Spleen (tissue), 11 donors: ENCODE measurements around the gene MMRN2. TPM values are rescaled to one million over a fixed set of nuclear protein-coding genes. Genes with fewer than 3 reads are reported as not detected.
A peak's percentile ranks its signal among the peaks of the same experiment; 100 is the strongest.

Source experiments
- DNase-seq: peaks from one replicate; pipeline ENCODE4 v3.0.0-alpha.2; 2020
- H3K27ac ChIP-seq, 8 donors: fragments of 200-600 bp; sonication (generic) in 7 of 8; 1 replicate in 4 of 8; 2 replicates in 4 of 8; pipeline versions ENCODE4 v1.5.0 to v1.8.0; 2016 to 2021; ENCODE audit warnings: inconsistent platforms in 4 of 8, mild to moderate bottlenecking in 4 of 8, moderate library complexity in 1 of 8
- H3K27me3 ChIP-seq, 7 donors: fragments of 200-600 bp; sonication (generic) in 6 of 7; replicated peaks in 1 of 7; 1 replicate in 4 of 7; 2 replicates in 3 of 7; pipeline versions ENCODE4 v1.5.0 to v1.8.0; 2016 to 2021; ENCODE audit warnings: inconsistent platforms in 3 of 7, mild to moderate bottlenecking in 1 of 7
- H3K36me3 ChIP-seq, 6 donors: fragments of 200-600 bp; sonication (generic) in 5 of 6; 1 replicate in 4 of 6; 2 replicates in 2 of 6; pipeline versions ENCODE4 v1.5.0 to v1.8.0; 2016 to 2021; ENCODE audit warnings: inconsistent platforms in 2 of 6
- H3K4me1 ChIP-seq, 6 donors: fragments of 200-600 bp; sonication (generic) in 5 of 6; 1 replicate in 3 of 6; 2 replicates in 3 of 6; pipeline versions ENCODE4 v1.5.0 to v1.8.0; 2016 to 2021; ENCODE audit warnings: inconsistent platforms in 3 of 6
- H3K4me3 ChIP-seq, 8 donors: fragments of 200-600 bp; sonication (generic) in 7 of 8; 1 replicate in 4 of 8; 2 replicates in 4 of 8; pipeline versions ENCODE4 v1.5.0 to v1.8.0; 2016 to 2021; ENCODE audit warnings: inconsistent platforms in 4 of 8, mild to moderate bottlenecking in 4 of 8, moderate library complexity in 2 of 8
- H3K9me3 ChIP-seq, 8 donors: fragments of 200-600 bp; sonication (generic) in 7 of 8; 1 replicate in 4 of 8; 2 replicates in 4 of 8; pipeline versions ENCODE4 v1.5.0 to v1.8.0; 2016 to 2021; ENCODE audit warnings: inconsistent platforms in 4 of 8
- POLR2A ChIP-seq, 3 donors: fragments of 450-650 bp; IDR thresholded peaks; one replicate each; pipeline ENCODE4 v1.5.1; 2017; ENCODE audit warnings: antibody characterized with exemption in 3 of 3, mild to moderate bottlenecking in 1 of 3
- POLR2AphosphoS5 ChIP-seq, 3 donors: sonication (generic); formaldehyde crosslinking; IDR thresholded peaks; one replicate each; pipeline ENCODE4 v1.5.1; 2017; ENCODE audit warnings: antibody characterized with exemption in 3 of 3
- WGBS, 5 donors: extraction: QIAGEN DNeasy Blood & Tissue Kit in 3 of 5; methylation state at CpG; one replicate each; pipeline versions ENCODE4 v1.1.5 to v1.1.7; 2013 to 2018; 5-methylcytosine and 5-hydroxymethylcytosine counted together
- intact Hi-C: fragments of 100-400 bp; cut with DNase I; formaldehyde crosslinking; loops from one replicate; pipeline ENCODE4 v1.15.0; 2023; ENCODE audit warnings: low total_unique reads
- polyA plus RNA-seq, 3 donors: library from polyadenylated mRNA; stranded (reverse); fragments of 200-250 nt; gene quantifications; one replicate each; pipeline ENCODE4 v1.2.1, GENCODE V29; 2013
- total RNA-seq, 7 donors: library from RNA; depleted of rRNA in 3 of 7; stranded (reverse); fragments of >200 nt in 3 of 7; fragmentation: NEBNext Ultra II Directional in 4 of 7; extraction: Animal tissue kit (Norgen Biotek cat#: 25700) in 4 of 7; gene quantifications; one replicate each; pipeline versions ENCODE4 v1.1.0 to v1.2.1, GENCODE V29; 2016 to 2021
- TF ChIP-seq, protein P1 (sequence below), 11 experiments: fragments of 200-600 bp in 7 of 11; fragments of 450-650 bp in 4 of 11; sonication (generic) in 4 of 11; IDR thresholded peaks in 8 of 11; conservative IDR thresholded peaks in 3 of 11; 1 replicate in 7 of 11; 2 replicates in 4 of 11; pipeline versions ENCODE4 v1.4.0 to v1.8.0; 2016 to 2021; ENCODE audit warnings: antibody characterized with exemption in 11 of 11, inconsistent platforms in 4 of 11, mild to moderate bottlenecking in 1 of 11
- donor health status: healthy with polysubstance abuse.
- donor health status: DM: no; HTN: no; CAD: no; lungs with moderate emphysema.
- donor health status: DM: no; HTN: no; CAD: no.
- donor health status: Bipolar disorder and iron deficiency.
- donor health status: healthy.
- donor health status: DM: no; HTN: no; CAD: no.
- donor health status: DM: yes; HTN: yes; CAD: no.

The MMRN2 gene
- total and polyA plus RNA-seq, 10 donors = 4.8 to 120 (median 77.0) TPM

DNA sequence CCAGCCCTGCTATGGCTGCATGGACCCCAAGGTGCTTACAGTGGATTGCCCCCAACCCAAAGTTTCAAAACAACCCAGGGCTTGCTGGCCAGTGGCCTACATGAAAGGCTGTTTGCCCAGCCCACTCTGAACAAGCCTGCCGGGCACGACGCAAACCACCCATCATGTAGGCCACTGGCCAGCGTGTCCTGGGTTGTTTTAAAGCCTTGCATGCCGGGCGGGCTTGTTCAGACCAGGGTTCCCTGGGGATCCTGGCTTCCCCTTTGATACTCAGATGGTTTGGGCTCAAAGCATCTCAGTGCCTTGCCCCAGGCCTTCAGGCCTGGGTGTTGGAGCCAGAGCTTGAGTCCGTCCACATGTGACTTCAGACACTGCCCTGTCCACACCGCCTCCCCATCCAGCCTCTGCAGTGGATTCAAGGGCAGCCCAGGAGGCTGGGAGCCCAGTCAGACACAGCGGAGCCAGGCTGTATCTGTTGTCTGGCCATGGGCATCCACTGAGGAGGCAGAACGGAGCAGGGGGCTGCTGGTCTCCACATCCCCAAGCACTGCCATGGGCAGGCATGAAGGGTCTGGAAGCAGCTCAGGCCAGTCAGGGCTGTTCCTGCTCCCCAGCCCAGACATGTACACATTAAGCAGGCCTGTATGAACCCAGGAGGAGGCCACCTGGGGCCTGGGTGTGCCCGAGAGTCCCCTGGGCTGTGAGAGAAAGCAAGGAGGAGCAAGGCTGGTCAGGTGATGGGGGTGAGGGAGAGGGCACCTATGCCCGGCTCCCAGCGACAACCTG is 6.8 kb upstream of the MMRN2 start:
- 84 to 90% (median 86%) methylated on average over 6 to 13 of the region's 13 CpGs for WGBS, 5 donors
- DNase-seq = peak; percentile 74
- Histone ChIP-seq H3K9me3 (no peaks in the 10 kb centered on the region), H3K36me3 (peaks cover 0 to 20% (median 0%) of the 10 kb centered on the region in 6 donors), H3K4me1 (peaks cover 28 to 62% (median 53%) of the 10 kb centered on the region in 6 donors), H3K27ac (no peak overlapping the region), H3K27me3 (peaks cover 0 to 34% (median 2%) of the 10 kb centered on the region in 7 donors), H3K4me3 (no peak overlapping the region)
- intact Hi-C loops = no loop called here
- peak in 2 of 3 donors; percentile 14 to 37 for TF ChIP-seq POLR2AphosphoS5 (IDR thresholded peaks at IDR 0.05)
- no peak for TF ChIP-seq POLR2A (IDR thresholded peaks at IDR 0.05)

DNA sequence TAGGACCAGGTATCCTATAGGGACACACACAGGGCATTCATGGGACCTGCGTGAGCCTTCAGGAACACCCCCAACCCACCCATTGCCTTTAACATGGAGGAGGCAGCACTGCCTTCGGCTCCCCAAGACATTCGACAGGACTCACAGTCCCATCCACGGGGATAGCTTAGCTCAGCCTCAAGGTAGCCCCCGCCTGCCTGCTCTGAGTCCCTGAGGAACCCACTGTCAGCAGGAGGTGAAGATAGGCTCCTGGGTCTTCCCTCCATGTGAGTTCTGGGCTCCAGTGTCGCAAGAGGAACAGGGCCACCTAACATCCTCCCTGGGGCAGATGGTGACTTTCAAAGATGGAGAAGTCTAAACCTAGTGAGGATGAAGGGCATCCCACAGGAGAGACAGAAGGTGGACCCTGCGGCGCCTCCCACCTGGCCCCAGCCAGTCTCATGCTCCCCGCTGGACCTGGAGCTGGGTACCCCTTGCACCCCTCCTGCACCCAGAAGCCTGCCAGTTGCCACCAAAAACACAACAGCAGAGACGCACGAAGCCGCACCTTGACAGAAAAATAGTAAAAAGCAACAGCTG is 6.0 kb upstream of the MMRN2 start:
- H3K36me3 ChIP-seq = peaks cover 0 to 20% (median 0%) of the 10 kb centered on the region in 6 donors
- TF ChIP-seq POLR2A (IDR thresholded peaks at IDR 0.05) (no peak), POLR2AphosphoS5 (IDR thresholded peaks at IDR 0.05) (no peak)
- TF ChIP-seq, protein P1, sequence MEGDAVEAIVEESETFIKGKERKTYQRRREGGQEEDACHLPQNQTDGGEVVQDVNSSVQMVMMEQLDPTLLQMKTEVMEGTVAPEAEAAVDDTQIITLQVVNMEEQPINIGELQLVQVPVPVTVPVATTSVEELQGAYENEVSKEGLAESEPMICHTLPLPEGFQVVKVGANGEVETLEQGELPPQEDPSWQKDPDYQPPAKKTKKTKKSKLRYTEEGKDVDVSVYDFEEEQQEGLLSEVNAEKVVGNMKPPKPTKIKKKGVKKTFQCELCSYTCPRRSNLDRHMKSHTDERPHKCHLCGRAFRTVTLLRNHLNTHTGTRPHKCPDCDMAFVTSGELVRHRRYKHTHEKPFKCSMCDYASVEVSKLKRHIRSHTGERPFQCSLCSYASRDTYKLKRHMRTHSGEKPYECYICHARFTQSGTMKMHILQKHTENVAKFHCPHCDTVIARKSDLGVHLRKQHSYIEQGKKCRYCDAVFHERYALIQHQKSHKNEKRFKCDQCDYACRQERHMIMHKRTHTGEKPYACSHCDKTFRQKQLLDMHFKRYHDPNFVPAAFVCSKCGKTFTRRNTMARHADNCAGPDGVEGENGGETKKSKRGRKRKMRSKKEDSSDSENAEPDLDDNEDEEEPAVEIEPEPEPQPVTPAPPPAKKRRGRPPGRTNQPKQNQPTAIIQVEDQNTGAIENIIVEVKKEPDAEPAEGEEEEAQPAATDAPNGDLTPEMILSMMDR (IDR thresholded peaks at IDR 0.05 in 8 of 11, conservative IDR thresholded peaks at IDR 0.05 in 3 of 11) = no peak
- H3K27me3 ChIP-seq = peaks cover 0 to 32% (median 0%) of the 10 kb centered on the region in 7 donors
- no peaks in the 10 kb centered on the region for H3K9me3 ChIP-seq
- intact Hi-C loops = no loop called here
- no peak overlapping the region for H3K4me3 ChIP-seq
- 91 to 99% (median 92%) methylated on average over 11 to 12 of the region's 12 CpGs for WGBS, 5 donors
- peak; percentile 51 for DNase-seq
- peaks cover 25 to 62% (median 51%) of the 10 kb centered on the region in 6 donors for H3K4me1 ChIP-seq
- H3K27ac ChIP-seq = no peak overlapping the region

DNA sequence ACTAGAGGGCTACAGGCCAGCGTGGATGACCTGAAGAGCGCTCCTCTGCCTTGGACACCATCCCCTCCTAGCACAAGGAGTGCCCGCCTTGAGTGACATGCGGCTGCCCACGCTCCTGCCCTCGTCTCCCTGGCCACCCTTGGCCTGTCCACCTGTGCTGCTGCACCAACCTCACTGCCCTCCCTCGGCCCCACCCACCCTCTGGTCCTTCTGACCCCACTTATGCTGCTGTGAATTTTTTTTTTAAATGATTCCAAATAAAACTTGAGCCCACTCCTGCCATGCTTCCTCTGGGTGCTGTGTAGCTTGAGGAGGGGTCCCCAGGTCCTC is 5.5 kb upstream of the MMRN2 start:
- H3K4me3 ChIP-seq = no peak overlapping the region
- peaks cover 0 to 20% (median 0%) of the 10 kb centered on the region in 6 donors for H3K36me3 ChIP-seq
- no peaks in the 10 kb centered on the region for H3K9me3 ChIP-seq
- peaks cover 0 to 27% (median 0%) of the 10 kb centered on the region in 7 donors for H3K27me3 ChIP-seq
- H3K4me1 ChIP-seq = peaks cover 23 to 62% (median 50%) of the 10 kb centered on the region in 6 donors
- intact Hi-C loops = no loop called here
- TF ChIP-seq POLR2AphosphoS5 (IDR thresholded peaks at IDR 0.05) = no peak
- TF ChIP-seq, protein P1 (IDR thresholded peaks at IDR 0.05 in 8 of 11, conservative IDR thresholded peaks at IDR 0.05 in 3 of 11) = no peak
- no peak for TF ChIP-seq POLR2A (IDR thresholded peaks at IDR 0.05)
- no peak overlapping the region for H3K27ac ChIP-seq
- peak; percentile 59 for DNase-seq
- WGBS, 5 donors = 80 to 91% (median 88%) methylated on average over 5 to 7 of the region's 7 CpGs

DNA sequence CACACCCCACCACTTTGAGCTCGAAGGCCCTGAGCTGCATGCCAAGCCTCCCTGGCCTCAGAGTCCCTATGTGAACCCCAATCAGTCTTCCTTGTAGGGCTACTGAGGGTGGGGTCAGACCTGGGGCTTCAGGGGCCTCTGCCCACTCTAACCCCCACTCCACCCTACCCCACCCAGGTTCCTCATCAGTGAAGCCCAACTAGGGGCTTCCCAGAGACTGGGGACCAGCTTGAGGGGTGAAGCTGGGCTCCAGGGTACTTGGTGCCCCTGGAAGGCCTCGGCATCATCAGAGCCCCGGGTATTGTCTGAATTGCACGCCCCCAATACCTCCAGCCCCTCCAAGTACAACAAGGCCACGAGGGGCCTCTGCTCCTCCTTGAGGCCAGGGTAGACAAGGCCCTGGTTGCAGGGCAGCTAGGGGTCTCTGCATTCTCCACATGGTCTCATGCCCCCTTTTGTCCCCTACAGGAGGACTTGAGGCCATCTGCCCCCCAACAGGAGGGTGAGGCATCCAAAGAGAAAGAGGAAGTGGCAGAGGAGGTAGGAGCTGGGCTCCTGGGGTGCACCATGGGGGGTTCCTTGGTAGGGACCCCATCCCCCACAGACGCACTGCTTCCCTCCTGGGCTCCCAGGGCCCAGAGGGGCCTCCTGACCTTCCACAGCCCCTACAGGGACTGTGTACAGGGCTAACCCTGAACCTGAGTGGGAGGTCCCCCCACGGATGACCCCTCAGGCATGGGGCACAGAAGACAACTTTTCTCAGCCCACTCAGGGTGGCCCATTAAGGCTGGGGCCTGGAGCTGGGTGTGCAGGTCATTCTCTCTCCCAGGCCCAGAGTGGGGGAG is 4.9 kb upstream of the MMRN2 start:
- TF ChIP-seq, protein P1 (IDR thresholded peaks at IDR 0.05 in 8 of 11, conservative IDR thresholded peaks at IDR 0.05 in 3 of 11) = no peak
- TF ChIP-seq POLR2A (IDR thresholded peaks at IDR 0.05) = no peak
- TF ChIP-seq POLR2AphosphoS5 (IDR thresholded peaks at IDR 0.05) = no peak
- Histone ChIP-seq H3K4me3 (no peak overlapping the region), H3K27me3 (peaks cover 0 to 22% (median 0%) of the 10 kb centered on the region in 7 donors), H3K9me3 (no peaks in the 10 kb centered on the region), H3K27ac (no peak overlapping the region), H3K36me3 (peaks cover 0 to 20% (median 0%) of the 10 kb centered on the region in 6 donors), H3K4me1 (peaks cover 17 to 62% (median 45%) of the 10 kb centered on the region in 6 donors)
- peak; percentile 59 for DNase-seq
- intact Hi-C loops = no loop called here
- 76 to 89% (median 83%) methylated on average over 6 to 7 of the region's 7 CpGs for WGBS, 5 donors
